ENCODE results near the gene ALDH3B2. TPM values are rescaled to one million over a fixed set of nuclear protein-coding genes. Genes with fewer than 3 reads are reported as not detected.
"Not testable (repeated sequence)": the region's sequence is repeated elsewhere in the genome, so short reads cannot be mapped to it uniquely, and the experiment has no call there.

The ALDH3B2 gene
- total RNA-seq, 1 donor from 2014 or later: not detected

DNA sequence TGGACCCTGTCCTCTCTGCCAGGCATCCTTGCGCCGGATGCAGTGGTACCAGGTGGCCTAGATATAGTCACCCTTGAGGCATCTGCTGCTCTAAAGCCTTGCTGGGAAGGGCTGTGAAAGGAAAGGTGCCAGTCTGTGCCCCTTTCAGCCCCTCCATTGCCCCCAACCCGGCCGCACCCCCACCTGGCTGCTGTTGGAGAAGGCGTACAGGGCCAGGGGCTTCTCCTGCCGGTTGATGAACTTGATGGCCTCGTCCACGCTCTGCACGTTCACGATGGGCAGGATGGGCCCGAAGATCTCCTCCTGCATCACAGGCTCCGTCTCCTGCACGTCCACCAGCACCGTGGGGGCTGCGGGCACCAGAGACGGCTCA lies 10.2 kb downstream of the ALDH3B2 start:
- TF ChIP-seq, protein P1, sequence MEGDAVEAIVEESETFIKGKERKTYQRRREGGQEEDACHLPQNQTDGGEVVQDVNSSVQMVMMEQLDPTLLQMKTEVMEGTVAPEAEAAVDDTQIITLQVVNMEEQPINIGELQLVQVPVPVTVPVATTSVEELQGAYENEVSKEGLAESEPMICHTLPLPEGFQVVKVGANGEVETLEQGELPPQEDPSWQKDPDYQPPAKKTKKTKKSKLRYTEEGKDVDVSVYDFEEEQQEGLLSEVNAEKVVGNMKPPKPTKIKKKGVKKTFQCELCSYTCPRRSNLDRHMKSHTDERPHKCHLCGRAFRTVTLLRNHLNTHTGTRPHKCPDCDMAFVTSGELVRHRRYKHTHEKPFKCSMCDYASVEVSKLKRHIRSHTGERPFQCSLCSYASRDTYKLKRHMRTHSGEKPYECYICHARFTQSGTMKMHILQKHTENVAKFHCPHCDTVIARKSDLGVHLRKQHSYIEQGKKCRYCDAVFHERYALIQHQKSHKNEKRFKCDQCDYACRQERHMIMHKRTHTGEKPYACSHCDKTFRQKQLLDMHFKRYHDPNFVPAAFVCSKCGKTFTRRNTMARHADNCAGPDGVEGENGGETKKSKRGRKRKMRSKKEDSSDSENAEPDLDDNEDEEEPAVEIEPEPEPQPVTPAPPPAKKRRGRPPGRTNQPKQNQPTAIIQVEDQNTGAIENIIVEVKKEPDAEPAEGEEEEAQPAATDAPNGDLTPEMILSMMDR (IDR thresholded peaks at IDR 0.05): no peak
- intact Hi-C loops (cut with DNase I): no loop called here
- H3K4me3 ChIP-seq: no peak overlapping the region
- H3K9me3 ChIP-seq: no peaks in the 10 kb centered on the region
- DNase-seq (ENCODE audit: low spot score in 2 of 2): no peak
- H3K27me3 ChIP-seq: no peaks in the 10 kb centered on the region
- no peaks in the 10 kb centered on the region for H3K36me3 ChIP-seq
- H3K4me1 ChIP-seq: no peaks in the 10 kb centered on the region
- H3K27ac ChIP-seq: no peak overlapping the region

DNA sequence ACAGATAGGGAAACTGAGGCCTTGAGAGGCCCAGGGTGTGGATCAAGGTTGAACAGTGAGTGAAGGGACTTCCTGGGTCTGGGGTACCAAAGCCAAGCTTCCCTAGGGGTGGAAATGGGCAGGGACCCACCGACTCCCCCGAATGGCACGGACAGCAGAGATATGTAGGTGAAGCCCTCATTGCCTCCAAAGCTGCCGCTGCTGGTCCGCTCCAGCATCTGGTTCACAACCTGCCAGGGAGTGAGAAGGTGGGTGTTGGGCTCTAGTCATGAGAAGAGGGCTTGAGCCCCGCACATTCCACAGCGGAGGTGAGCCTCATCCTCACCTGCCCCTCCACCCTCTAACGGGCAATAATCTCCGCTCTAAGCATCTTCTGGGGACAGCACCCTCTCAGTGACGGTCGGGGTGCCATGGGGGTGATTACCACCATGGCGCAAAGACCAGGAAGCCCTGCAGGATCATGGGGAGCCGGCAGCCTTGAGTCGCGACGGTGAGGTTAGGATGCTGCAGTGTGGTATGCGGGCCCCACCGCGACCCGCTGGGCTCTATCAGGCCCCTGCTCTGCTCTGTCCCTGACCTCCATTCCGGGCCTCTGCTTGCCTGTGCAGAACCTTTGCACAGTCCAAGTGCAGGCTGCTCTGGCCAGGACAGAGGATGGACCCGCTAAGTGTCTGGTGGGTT lies 10.8 kb downstream of the ALDH3B2 start:
- H3K4me3 ChIP-seq: no peak overlapping the region
- intact Hi-C loops (cut with DNase I): no loop called here
- no peaks in the 10 kb centered on the region for H3K27me3 ChIP-seq
- TF ChIP-seq, protein P1 (IDR thresholded peaks at IDR 0.05): no peak
- no peaks in the 10 kb centered on the region for H3K9me3 ChIP-seq
- H3K36me3 ChIP-seq: no peaks in the 10 kb centered on the region
- no peaks in the 10 kb centered on the region for H3K4me1 ChIP-seq
- H3K27ac ChIP-seq: no peak overlapping the region
- DNase-seq (ENCODE audit: low spot score in 2 of 2): no peak

DNA sequence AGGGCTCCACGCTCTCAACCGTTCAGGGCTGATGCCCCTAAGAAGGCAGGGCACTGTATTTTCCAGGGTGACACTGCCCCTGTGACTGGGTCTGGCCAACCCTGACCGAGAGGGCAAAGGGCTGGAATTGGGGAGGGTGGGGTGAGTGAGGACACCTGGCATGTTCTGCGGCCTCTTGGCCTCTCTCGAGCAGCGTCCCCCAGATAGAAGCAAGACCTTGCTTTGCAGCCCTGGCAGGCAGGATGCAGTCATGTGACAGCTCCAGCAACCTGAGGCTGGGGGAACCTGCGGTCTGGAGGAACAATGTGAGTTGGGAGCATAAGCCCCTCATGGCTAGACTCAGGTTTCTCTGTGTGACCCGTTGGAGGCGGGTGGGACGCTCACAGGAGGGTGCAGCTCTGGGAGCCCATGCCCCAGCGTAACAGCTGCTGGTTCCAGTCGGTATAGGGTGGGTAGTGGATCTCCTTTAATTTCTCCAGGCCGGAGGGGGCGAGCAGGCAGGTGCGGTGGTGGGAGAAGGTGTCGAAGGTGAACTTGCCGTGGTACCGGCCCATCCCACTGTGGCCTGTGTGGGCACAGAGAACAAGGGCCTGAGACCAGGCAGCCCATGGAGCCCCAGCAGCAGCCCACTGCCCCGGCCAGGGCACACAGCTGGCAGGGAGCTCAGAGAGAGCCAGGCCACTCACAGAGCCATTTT lies 11.4 kb downstream of the ALDH3B2 start:
- H3K4me1 ChIP-seq: no peaks in the 10 kb centered on the region
- TF ChIP-seq, protein P1 (IDR thresholded peaks at IDR 0.05): no peak
- DNase-seq (ENCODE audit: low spot score in 2 of 2): peak in 1 of 2 donors; percentile 49
- H3K27me3 ChIP-seq: no peaks in the 10 kb centered on the region
- H3K27ac ChIP-seq: no peak overlapping the region
- no peaks in the 10 kb centered on the region for H3K9me3 ChIP-seq
- no peaks in the 10 kb centered on the region for H3K36me3 ChIP-seq
- intact Hi-C loops (cut with DNase I): no loop called here
- no peak overlapping the region for H3K4me3 ChIP-seq

DNA sequence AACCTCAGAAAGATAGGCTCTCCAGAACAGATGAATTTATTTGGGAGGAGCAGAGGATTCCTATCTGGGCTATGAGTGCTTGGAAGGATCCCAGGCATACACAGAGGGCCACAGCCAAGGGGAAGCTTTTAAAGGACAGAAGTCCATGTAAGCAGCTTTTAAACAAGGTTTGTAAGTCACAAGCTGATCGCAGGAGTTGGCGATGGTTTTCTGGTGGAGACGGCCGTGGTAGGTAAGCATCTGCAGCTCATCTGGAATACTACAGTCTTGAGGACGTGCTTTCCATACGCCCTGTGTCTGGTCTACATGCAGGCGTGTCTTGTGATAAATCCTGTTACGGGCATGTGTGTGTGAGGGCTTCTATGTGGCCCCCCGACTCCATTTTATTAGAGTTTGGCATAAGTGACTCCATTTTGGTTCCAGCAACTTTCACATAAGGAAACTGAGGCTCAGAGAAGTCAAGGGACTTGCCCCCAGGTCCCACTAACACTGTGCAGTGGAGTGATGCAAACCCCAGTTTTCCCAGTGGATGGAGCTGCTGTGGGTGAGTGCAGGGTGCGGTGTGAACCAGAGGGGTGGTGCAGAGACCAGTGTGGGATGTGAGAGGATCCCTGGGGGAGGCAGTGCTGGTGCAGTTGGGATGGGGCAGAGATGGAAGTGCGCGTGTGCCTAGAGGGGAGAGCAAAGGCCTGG lies 12.1 kb downstream of the ALDH3B2 start:
- peaks cover 0 to 5% of the 10 kb centered on the region in 2 donors for H3K4me1 ChIP-seq
- no peaks in the 10 kb centered on the region for H3K9me3 ChIP-seq
- peak in 1 of 2 donors; percentile 41 for DNase-seq (ENCODE audit: low spot score in 2 of 2)
- TF ChIP-seq, protein P1 (IDR thresholded peaks at IDR 0.05): no peak
- H3K27me3 ChIP-seq: no peaks in the 10 kb centered on the region
- intact Hi-C loops (cut with DNase I): no loop called here
- H3K4me3 ChIP-seq: no peak overlapping the region
- H3K36me3 ChIP-seq: no peaks in the 10 kb centered on the region
- no peak overlapping the region for H3K27ac ChIP-seq

DNA sequence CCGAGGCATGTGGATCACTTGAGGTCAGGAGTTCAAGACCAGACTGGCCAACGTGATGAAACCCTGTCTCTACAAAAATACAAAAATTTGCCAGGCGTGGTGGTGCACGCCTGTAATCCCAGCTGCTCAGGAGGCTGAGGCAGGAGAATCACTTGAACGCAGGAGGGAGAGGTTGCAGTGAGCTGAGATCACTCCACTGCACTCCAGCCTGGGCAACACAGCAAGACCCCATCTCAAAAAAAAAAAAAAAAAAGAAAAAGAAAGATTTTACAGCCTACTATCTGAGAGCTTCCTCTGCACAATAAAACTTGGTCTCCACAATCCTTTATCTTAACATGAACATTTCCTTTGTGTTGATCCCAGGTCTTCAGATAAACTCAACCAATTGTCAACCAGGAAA lies 13.7 kb downstream of the ALDH3B2 start:
- H3K27ac ChIP-seq; H3K36me3 ChIP-seq; intact Hi-C loops (cut with DNase I); H3K4me3 ChIP-seq; DNase-seq (ENCODE audit: low spot score in 2 of 2); H3K4me1 ChIP-seq; H3K27me3 ChIP-seq; H3K9me3 ChIP-seq: not testable (repeated sequence)

DNA sequence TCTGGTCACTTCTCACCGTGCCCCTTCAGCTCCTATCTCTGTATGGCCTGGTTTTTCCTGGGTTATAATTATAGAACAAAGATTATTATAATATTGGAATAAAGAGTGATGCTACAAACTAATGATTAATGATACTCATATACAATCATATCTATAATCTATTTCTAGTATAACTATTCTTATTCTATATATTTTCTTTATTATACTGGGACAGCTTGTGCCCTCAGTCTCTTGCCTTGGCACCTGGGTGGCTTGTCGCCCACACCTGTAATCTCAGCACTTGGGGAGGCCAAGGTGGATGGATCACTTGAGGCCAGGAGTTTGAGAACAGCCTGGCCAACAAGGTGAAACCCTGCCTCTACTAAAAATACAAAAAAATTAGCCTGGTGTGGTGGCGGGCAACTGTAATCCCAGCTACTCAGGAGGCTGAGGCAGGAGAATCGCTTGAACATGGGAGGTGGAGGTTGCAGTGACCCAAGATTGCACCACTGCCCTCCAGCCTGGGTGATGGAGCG lies 14.7 kb downstream of the ALDH3B2 start:
- not testable (repeated sequence) for H3K4me3 ChIP-seq, H3K36me3 ChIP-seq, H3K9me3 ChIP-seq, H3K27ac ChIP-seq, H3K27me3 ChIP-seq, H3K4me1 ChIP-seq
- intact Hi-C loops (cut with DNase I): loop anchor here (5.0 kb wide), 1 partner anchor 77 kb away; the partner anchor contains the start of gene GSTP1
- TF ChIP-seq, protein P1 (IDR thresholded peaks at IDR 0.05): peak in 1 of 3 experiments; percentile 17
- DNase-seq (ENCODE audit: low spot score in 2 of 2): peak in 1 of 2 donors; percentile 41
